GM10266 (cell line): Measurements from ENCODE around the gene LRP1.
A peak's percentile ranks its signal among the peaks of the same experiment; 100 is the strongest.

Experiments
- DNase-seq: peaks from one replicate; pipeline ENCODE4 v3.0.0; 2012; ENCODE audit errors: extremely low spot score
- TF ChIP-seq, protein P1 (sequence below): IDR thresholded peaks from 2 replicates; pipeline ENCODE4 v1.5.1; 2012; ENCODE audit warnings: mild to moderate bottlenecking, low read depth; ENCODE audit not compliant: control insufficient read depth, insufficient read depth; ENCODE audit errors: missing control alignments

The LRP1 gene

DNA sequence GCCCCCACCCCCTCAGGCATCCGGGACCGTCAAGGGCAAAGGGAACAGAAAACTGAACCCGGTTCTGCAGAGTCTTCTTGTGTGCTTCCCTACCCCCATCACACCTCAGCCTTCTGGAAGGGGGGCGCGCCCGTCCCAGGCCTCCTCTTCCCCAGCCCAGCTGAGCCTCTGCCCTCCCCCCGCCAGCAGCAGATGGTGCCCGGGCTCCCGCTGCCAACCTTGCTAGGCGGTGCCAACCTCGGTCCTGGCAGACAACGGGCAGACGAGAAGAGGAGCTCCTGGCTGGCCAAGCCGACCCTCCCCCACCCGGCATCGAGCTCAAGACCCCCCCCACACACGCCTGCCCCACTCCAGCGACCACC is 114.0 kb downstream of the LRP1 start:
- TF ChIP-seq, protein P1, sequence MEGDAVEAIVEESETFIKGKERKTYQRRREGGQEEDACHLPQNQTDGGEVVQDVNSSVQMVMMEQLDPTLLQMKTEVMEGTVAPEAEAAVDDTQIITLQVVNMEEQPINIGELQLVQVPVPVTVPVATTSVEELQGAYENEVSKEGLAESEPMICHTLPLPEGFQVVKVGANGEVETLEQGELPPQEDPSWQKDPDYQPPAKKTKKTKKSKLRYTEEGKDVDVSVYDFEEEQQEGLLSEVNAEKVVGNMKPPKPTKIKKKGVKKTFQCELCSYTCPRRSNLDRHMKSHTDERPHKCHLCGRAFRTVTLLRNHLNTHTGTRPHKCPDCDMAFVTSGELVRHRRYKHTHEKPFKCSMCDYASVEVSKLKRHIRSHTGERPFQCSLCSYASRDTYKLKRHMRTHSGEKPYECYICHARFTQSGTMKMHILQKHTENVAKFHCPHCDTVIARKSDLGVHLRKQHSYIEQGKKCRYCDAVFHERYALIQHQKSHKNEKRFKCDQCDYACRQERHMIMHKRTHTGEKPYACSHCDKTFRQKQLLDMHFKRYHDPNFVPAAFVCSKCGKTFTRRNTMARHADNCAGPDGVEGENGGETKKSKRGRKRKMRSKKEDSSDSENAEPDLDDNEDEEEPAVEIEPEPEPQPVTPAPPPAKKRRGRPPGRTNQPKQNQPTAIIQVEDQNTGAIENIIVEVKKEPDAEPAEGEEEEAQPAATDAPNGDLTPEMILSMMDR = no peak
- no peak for DNase-seq

DNA sequence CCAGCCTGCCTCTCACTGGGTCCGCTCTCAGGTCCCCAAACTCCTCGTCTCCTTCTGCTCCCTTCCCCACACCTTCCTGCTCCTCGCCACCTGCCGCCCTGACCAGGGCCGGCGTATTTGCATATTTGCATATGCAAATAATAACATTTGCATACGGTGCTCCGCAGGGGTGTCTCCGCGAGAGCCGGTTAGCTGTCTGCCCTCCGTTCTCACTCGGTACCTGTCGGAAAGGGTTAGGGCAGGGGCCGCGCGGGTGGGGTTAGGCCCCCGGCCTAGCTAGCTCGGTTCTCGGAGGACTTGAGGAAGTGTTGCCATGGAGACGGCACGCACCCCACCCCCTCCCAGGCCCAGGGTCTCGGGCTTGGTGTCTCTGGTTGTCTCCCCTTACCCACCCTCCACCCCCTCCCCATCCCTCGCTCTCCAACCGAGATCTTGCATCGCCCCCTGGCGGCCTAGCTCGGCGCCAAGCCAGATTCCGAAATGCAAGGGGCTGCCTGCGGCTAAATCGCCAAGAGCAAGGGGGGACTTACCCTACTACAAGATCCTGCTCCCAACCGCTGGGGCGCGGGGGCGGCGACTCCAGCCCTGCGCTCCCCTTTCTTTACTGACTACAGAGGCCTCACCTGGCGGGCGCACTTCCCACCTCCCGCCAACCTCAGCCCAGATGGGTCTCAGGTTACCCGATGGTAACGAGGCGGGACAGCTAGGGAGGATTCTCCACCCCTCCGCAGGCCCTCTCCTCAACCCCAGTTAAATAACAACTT is 114.6 kb downstream of the LRP1 start:
- peak; percentile 64 for DNase-seq
- TF ChIP-seq, protein P1 = peak; percentile 74

DNA sequence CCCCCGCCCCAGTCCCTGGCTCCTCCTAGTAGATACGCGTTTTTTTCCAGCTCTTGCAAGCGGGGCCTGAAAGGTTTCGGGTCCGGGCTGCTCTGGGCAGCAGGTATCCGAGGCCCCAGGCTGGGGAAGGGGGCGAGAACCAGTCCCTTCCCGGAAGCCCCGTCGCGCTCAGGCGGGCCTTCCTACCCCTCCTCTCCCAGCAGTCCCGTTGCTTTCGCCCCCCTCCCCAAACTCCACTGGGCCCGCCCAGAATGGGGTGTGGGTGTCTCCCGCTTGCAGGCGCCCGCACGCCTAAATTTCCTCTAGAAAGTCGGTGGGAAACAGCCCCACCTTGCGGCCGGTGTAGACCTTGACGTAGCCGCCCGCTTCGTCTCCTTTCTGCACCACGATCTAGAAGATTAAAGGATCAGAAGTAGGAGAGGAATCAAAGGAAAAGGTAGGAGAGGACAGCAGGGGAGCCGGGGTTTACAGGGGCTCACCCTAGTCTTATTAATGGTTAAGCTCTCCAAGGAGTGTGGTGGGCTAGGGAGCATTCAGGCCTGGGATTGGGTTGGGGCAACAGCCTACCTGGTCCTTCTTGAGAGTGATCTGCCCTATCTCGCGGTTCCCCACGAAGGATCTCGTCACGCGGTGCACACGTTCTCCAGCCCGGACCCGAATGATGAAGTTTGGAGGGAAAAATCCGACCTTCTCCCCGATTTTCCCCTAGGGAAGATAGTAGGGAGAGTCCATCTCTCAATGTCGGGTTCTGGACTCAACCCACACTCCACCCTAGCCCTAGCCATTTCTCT is 115.4 kb downstream of the LRP1 start:
- TF ChIP-seq, protein P1 = peak; percentile 89
- DNase-seq = peak; percentile 78

DNA sequence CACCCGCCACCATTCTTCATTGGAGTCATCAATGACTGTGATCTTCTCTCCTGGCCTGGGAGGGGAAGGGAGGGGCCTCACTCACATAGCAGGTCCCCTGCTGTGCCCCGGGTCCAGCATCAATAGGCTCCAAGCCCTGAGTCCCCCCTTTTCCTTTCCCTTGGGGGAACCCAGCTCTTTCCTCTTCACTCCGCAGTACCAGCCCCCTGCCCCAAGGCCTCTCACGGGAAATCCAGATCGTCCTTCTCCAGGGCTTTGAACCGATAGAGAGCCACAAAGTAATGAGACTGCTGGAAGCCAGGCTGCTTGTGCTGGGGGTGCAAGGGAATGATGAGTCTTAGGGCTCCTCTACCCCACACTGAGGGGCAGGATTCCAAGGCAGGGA is 116.0 kb downstream of the LRP1 start:
- TF ChIP-seq, protein P1 = no peak
- no peak for DNase-seq

DNA sequence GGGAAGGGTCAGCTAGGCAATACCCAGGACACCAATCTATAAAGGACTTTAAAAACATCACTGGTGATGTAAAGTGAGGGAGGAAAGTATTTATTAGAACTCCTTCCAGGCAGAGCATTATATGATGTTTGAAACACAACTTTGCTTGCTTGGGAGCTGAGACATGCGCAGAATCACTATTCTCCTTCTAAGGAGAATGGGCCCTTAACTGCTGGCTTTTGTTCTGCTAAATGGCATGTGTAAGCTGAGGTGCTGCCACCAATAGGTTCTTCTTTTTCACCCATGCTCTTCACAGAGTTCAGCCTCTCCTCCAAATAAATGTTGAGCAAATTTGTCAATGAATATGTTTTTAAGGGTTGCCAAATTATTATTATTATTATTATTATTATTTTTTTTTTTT is 118.8 kb downstream of the LRP1 start:
- TF ChIP-seq, protein P1 = no peak
- no peak for DNase-seq

DNA sequence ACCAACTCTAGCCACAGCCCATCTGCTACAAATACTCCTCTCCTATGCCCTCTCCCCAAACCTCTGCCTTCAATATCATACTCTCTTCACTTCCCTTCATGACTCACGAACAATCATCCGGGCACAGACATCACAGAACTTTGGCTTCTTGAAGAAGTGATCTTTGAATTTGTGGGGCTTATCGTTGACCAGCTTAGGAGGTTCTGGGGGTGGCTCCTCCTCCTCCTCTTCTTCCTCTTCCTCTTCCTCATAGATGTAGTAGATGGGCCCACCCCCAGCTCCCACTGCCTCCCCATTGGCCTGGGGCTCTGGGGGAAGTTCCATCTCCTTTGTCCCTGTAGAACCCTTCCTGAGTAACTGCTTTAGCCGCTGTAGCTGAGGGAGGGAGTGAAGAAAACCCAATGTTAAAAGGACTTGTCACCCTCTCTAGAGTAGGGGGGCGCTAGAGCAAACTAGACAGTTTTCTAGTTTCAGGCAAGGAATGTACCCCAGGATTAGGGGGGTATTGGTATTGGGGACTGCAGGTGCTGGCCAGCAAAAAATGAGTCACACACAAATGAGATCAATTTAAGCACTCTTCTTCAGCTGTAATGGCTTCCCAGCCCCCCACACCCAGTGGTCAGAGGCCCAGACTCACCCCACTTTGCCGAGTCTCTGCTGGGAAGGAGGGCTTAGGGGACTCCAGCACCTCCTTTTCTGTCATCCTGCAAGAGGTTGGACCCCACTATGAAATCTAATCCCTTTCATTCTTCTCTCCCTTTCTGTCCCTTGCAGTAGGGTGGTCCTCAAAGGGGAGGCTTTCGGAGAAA is 120.9 kb downstream of the LRP1 start:
- peak; percentile 12 for DNase-seq
- TF ChIP-seq, protein P1 = no peak
